Suprapubic skin (tissue), 2 donors: ENCODE measurements around the gene MAGI3.

ENCODE experiments used
- EP300 ChIP-seq: sonication (generic); formaldehyde crosslinking; IDR thresholded peaks from one replicate; pipeline ENCODE4 v1.6.1; 2017; ENCODE audit warnings: antibody characterized with exemption
- POLR2A ChIP-seq, 2 donors: fragments of 450-650 bp; IDR thresholded peaks; one replicate each; pipeline ENCODE4 v1.6.1; 2017; ENCODE audit warnings: antibody characterized with exemption in 2 of 2, mild to moderate bottlenecking in 2 of 2, moderate library complexity in 2 of 2

DNA sequence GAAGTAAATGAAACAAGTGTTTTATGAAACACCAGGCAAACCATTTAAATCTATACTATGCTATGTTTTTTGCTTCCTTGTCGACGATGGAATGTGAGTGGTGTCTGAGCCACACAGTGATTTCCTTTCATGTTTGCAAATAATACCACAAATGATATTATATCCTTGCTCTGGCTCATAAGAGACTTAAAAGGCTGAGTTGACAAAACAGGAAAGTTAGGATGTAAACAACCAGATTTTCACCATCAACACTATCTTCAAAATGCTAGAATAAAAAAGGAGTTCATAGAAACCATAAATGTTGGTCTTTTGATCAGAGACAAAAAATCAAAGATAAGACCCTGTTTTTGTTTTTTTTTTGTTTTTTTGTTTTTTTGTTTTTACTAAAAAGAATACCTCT lies 17.8 kb upstream of the MAGI3 start:
- no peak for TF ChIP-seq EP300
- no peak for TF ChIP-seq POLR2A (IDR thresholded peaks at IDR 0.05)
